ENCODE results near the gene MRGPRX2. TPM values are rescaled to one million over a fixed set of nuclear protein-coding genes. Genes with fewer than 3 reads are reported as not detected.
A peak's percentile ranks its signal among the peaks of the same experiment; 100 is the strongest.

MRGPRX2 gene
- not detected for total RNA-seq

DNA sequence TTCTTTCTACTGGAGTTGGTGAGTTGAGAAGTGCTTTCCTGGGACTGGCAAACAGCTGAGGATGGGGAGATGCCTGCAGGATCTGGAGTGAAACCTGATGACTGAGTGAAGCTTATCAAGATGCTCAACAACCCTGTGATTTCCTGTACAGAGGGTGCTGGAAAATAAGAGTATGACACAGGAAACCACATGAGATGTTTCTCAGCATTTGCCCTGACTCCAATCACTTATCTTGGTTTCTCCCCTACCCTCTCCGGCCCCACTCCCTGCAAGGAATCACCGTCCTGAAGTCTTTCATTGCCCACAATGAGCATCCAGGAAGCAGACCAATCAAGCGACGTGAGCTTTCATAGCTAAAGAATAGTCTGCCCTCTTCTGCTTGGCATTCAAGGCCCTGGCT, at the start of gene MRGPRX2:
Gene MRGPRX2, minus strand, starts transcription at position 89 of the 400 bp plus-strand sequence. CDS start 4,315 bp downstream, outside the sequence.
- DNase-seq (ENCODE audit: low spot score), result no peak

DNA sequence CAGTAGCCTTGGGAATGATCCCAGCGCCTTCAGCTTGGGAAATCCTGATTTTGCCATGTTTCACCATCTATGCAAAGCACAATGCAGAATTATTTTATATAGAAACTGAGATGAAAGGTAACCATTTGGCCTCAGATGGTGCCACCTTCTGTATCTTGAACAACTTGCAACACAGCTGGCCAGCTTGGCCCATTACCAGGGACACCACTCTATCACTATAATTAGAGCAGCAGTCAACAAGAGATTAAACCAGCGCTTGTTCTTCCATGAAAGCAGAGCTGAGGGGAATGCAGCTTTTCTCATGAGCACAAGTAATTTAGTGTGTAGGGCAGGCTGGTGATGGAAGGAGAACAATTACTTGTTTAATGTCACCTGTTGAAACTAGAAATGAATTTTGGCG, 49.8 kb upstream of the MRGPRX2 start:
- DNase-seq (ENCODE audit: low spot score), result no peak

DNA sequence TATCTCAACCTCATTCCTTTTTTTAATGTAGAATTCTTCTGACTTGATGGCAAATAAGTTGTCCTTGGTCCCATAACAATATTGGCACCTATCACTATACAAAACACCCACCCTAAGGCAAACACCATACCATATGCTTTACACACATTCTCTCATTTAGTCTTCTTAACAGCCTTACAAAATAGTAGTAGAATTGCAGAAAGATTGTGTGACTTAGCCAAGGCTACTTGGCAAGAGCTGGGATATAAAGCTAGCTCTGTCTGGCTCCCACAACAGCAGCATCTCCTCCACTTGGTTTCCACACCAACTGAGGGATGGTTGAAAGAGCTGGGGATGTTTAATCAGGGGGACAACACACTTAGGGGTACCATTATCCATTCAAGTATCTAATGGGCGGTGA, 46.6 kb upstream of the MRGPRX2 start:
- no peak for DNase-seq (ENCODE audit: low spot score)

DNA sequence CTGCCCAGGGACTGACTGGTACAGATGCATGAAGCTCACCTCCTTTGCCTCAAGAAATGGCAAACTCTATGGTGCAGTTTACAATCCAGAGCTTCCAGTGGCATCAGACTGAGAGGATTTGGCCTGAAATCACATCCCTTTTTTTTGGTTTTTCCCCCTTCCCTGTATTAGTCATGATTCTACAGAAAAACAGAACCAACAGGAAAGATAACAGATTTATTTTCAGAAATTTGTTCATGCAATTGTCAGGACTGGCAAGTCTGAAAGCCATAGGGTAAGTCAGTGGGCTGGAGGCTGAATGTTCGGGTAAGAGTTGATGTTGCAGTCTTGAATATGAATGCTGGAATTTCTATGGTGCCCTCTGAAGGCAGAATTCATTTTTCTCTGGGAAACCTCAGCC, 44.5 kb upstream of the MRGPRX2 start:
- DNase-seq (ENCODE audit: low spot score), result no peak

DNA sequence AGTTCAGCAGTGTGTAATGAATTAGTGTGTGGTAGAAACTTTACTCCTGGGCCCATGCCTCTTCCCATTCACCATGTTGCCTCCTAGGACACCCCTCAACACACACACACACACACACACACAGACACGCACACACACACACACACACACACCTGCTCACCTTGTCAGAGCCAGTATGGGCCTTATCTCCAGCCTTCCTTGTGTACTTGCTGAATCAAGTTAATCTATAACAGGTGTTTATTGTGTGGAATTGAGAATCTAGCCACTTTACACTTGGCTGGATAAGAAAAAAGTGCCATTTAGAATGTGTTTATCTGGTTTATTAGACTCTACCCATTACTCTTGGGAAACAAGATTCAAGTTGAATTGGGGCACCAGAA, 42.0 kb upstream of the MRGPRX2 start:
- DNase-seq (ENCODE audit: low spot score), result no peak

DNA sequence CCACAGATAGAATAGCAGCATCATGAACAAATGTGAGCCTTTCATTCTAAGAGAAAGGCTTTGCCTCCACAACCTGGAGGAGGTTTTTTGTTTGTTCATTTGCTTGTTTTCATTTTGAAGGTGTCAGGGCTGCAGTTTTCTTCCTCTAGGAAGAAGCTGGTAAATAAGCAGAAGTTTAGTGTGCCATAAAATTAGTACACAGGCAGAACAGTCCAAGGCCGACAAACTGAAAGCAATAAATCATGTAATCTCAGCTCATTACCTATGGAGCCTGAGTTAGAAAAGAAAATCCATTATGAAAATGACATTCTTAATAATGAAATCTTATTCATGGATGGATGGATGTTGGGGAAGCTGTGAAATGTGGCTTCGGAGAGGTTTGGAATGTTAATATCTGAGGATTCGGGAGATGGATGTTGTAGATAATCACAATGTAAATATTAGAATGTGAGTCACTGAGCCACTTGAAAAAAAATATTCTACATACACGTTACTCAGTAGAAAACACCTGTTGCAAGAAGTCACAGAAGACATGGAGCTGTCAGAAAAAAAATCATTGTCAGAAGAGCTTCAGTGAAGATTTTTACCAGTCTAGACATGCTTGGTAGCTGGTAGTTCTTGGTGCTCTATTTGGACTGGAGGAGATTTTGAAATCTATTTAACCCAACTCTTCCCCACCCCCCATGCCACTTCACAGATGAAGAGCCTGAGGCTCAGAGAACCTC, 41.4 kb upstream of the MRGPRX2 start:
- no peak for DNase-seq (ENCODE audit: low spot score)

DNA sequence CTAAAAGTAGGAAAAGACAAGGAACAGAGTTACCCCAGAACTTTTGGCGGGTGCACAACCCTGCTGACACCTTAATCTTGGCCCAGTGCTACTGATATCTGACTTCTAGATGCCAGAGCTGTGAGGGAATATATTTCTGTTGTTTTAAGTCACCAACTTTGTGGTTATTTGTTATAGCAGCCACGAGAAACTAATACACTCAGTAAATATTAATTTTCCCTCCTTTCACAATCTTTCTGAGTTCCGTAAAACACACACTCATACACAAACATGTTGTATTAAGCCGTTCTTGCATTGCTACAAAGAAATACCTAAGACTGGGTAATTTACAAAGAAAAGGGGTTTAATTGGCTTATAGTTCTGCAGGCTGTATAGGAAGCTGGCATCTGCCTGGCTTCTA, 40.4 kb upstream of the MRGPRX2 start:
- DNase-seq (ENCODE audit: low spot score), result no peak

DNA sequence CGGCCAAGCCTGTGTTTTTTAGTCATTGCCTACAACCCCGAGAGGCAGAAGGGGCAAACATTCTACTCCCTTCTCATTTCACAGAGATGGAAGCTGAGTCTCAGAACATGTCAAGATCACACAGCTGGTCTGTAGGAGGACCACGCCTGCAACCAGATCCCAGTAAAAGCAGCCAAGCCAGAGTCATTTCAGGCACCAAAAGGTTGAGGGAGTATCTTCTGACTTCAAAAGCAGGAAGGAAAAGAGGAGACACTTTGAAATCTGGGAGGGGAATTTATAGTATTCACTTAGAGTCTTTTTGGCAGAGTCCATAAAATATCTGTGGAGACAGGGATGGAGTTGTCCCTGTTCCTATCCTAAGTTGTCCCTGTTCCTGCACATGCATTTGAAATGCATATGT, 38.6 kb upstream of the MRGPRX2 start:
- DNase-seq (ENCODE audit: low spot score), result no peak

DNA sequence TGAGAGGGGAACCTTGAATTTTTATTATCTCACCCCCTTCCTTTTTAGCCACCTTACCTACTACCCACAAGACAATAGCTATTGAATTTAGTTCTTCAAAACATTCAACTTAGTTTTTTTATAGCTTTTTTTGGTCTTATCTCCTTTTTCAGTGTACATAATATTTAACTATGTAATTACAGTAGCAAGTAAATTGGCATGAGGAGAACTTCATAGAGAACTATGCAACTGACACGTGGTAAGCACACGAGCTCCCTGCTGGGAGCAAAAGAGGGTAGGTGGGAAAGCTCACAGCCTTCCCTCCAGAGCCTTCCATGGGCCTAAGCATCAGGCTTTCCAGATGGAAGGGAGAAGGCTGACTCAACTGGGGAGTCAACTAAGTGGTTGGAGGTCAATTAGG, 34.3 kb upstream of the MRGPRX2 start:
- DNase-seq (ENCODE audit: low spot score), result no peak

DNA sequence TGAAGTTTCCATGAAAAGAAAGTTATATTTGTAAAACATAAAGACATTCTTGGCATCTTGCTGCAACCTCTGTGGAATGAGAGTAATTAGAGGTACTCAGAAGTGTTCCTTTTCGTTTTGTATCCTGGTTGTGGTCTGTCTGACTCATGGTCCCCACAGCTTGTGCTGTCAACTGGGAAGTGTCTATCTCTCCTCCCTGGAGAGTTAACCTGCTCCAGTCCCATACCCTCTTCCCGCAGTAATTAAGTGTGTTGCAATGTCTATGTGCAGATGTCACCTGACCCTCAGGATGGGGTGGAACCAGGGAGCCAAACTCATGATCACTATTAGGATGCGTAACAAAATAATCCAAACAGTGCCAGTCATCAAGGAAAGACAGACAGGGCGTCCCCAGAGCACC, 33.5 kb upstream of the MRGPRX2 start:
- no peak for DNase-seq (ENCODE audit: low spot score)

DNA sequence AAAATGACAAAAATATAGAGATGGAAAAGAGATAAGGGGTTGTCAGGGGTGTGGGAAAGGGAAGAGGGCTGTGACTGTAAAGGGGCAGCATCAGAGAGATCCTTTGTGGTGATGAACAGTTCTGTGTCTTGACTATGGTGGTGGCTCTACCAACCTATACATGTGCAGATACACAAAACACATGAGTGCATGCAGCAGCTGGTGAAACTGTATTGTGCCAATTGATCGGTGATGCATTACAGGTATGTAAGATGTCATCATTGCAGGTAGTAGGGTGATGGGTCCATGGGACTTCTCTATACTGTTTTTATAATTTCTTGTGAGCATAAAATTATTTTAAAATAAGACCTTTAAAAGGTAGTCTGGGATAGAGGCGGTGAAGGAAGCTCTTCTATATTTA, 32.3 kb upstream of the MRGPRX2 start:
- DNase-seq (ENCODE audit: low spot score), result no peak

DNA sequence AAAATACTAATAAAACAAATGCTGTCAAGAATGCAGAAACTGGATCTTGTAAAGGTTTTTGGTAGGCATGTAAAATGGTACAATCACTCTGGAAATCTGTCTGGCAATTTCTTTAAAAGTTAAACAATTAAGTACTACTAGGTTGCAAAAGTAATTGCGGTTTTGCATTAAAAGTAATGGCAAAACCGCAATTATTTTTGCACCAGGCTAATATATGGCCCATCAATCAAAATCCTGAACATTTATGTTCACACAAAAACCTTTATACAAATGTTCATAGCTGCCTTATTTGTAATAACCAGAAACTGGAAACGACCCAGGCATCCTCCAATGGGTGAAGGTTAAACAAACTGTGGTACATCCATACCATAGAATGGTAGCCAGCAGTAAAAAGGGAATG, 31.8 kb upstream of the MRGPRX2 start:
- no peak for DNase-seq (ENCODE audit: low spot score)

DNA sequence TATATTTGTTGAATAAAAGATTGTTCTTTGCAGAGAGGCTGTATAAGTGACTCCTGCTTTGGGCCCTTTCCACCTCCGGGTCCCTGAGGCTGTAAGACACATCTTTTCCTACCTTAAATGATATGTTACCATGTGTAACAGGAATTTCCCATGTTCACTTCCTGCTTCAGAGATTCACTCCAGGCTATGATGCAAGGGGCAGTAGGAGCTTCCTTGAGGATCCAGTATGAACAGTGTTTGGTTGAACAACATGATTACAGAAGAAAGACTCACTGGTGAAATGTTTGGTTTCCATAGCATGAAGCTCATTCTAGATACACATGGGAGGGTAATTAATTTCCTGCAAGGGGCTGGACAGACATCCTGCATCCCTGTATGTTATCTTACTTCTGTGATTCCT, 30.8 kb upstream of the MRGPRX2 start:
- no peak for DNase-seq (ENCODE audit: low spot score)

DNA sequence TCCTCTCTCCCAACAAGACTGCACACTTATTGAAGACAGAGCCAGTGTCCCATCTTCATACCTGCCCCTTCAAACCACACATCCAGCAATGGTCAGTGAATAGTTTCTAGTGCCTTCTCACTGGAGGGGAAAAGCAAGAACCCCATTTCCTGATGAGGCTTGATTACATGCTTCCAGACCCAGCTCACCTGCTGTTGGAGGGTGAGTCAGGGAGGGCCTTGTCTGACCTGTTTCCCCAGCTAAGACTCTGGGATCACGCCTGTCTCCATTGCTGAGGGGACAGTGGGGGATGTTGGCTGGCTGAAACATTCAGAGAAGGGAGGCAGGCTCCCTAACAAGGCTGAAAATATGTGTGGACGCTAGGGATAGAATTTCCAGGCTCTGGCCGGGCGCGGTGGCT, 28.9 kb upstream of the MRGPRX2 start:
- DNase-seq (ENCODE audit: low spot score), result no peak

DNA sequence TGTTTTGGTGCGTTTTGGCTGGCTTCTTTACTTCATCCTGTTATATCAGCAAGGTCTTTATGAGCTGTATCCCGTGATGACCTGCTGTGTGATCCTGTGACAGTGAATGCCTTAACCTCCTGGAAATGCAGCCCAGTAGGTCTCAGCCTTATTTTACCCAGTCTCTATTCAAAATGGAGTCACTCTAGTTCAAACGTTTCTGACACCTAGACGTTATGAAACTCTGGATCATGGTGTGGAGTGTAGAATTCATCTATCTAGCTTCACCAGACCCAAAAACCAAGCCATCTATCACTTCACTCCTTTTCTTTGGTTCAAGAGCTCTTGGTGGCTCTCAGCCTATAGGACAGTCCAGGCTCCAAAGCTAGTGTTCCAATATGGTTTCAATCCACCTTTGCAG, 28.3 kb upstream of the MRGPRX2 start:
- DNase-seq (ENCODE audit: low spot score), result no peak

DNA sequence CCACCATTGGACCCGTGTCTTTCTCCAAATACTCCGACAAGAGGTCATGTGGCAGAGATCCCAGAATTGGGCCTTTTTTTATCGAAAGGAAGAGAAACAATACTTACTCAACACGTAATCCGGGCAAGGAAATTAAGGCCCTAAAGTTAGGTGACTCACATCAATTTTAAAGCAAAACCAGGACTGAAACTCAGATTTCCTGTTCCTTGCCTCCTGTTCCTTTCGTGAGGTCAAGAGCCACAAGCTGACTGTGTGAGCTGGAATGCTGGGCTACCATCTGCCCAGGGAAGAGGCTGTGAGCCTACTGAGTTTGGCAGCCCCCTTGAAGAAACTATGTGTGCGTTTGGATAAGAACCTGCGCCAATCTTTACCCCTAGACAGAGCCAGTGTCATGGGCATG, 27.1 kb upstream of the MRGPRX2 start:
- no peak for DNase-seq (ENCODE audit: low spot score)

DNA sequence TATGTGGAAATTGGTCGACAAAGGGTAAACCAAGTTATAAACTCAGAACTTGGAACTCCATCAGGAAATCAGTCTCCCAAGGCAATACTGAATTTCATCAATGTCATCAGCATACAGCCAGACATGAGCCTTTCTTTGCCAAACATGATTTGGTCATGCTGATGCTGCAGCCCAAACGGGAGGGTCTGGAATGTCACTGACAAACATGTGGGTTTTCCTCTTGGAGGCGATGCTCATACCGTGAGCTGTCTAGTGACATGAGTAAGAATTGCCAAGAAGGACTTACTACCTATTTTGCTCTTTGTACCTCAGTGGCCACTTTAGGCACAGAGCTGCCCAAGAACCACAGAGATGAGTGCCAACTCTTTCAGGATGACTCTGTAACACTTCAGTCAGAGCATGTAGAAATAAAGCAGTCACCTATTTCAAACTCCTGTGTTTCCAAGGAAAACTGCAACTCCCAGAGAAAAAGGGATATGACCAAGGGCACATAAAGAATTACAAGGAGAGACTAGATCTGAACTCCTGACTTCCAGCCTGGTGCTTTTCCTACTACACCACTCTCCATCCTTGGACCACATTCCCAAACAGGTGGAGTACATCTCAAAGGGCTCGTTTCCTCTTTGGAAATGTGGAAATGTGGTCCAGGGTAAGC, 24.3 kb upstream of the MRGPRX2 start:
- no peak for DNase-seq (ENCODE audit: low spot score)

DNA sequence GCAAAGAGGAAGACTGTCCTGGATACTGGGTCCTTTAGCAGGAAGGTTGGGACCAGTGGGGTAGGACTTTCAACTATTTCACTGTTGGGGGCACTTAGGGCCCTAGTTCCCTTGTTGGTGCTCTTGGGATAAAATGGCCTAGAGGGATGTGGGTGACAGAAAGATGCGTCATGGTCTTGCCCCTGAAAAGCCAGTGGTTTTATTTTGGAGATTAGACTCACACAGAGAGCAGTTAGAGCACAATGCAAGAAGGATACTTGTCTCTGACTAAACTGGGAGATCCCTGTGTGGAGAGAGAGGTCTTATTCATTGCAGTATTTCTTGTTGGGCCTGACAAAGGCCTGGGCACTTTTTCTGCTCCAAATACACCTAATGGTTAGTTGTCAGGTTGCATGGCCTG, 22.6 kb upstream of the MRGPRX2 start:
- DNase-seq (ENCODE audit: low spot score), result no peak

DNA sequence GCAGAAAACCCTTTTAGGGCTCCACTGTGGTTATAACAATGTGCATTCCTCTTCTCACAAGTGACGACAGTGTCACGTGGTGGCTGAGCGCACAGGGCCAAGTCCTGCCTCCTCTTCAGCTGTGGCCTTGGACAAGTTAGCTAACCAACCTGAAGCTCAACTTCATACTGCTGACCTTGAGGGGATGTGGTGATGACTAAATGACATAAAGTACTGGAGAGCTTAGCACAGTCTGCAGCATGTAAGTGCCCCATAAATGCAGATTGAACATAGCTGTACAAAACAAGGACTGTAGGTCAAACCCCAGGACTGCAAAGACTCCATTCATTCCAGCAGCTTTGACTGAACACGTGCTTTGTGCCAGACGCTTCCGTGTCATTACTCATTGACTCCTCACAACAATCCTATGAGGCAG, 20.1 kb upstream of the MRGPRX2 start:
- DNase-seq (ENCODE audit: low spot score), result no peak

DNA sequence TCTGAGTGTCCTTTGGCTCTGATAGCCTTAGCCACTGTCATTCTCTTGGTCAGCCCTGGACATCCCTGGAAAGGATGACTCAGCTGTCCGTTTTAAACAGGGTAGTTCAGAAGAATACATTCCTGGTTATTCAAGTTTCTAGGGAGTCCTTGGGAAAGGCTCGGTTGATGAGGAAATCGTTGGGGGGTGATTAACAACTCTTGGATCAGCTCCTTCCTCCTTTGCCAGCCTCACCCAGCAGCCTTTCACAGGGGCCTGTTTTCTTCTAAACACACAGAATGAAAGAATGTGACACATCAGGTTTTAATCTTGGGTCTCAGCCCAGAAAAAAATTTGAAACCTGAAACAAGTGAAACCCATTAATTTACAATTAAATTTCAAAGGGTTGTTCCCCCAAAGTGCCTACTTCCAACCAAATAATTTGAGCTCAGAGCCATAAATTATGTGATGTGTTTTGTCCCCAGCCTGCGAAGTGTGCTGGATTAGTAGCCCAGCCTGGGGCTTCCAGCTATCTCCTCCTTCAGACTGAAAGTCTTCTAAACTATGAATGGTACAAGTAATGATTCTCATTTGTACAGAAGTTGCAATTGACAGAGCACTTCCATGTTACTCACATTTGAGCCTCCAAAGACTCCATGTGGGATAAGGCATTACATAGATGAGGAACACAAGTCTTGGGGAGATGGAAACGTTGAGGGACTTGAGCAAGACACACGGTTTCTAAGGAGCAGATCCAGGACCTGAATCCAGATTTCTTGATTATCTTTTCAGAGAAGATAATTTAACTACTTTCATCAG, 19.3 kb upstream of the MRGPRX2 start:
- DNase-seq (ENCODE audit: low spot score), result peak; percentile 69

DNA sequence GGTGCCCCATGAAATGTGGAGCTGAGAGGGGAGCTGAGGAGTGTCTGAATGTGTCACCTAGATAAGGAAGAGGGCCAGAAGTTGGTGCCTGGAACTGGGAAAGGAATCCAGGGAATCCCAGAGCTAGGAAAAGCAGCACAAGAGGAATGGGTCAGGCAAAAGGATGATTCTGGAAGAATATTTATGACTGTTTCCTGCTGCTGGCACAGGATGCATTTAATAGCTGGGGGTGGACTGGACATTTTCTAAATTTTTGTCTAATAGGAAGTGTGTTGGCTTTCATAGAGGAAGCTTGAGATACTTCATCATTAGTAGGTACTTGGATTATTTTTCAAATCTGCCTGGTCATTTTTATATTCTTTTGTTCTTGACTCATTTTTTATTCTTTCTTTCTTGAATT, 17.4 kb upstream of the MRGPRX2 start:
- DNase-seq (ENCODE audit: low spot score), result no peak

DNA sequence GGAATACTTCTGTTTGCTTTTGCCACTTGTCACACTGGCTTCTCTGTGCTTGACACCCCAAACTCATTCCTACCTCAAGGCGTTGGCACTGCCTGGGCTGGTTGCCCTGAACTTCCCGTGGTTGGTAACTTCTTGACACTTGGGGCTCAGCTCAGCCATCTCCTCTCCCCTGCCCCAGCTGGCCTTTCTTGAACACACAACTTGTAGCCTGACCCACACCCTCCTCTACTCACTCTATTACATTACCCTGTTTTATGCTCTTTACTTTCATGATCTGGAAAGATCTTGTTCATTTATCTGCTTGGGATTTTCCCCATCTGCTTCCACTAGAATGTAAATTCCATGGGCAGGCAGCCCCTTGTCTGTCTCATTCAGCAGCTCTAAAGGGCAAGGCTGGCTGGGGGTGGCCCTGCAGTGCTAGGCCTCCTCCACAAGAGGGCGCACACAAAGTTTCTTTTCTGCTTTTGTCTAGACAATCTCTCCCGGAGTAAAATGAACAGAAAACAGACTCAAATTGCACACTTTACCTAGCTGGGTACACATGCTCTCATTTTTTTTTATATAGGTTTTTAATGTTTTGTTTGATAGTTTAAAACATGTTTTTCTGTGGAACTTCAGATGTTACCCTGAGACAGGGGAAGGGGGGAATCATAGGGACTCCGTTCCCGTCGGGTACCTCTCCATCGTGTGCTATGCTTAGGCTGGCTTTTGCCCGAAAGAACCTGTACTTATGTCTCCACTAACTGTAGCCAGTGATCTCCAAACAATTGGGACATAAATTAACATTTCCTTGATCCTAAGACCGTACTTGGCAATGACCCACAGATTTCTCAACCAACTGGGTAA, 16.4 kb upstream of the MRGPRX2 start:
- DNase-seq (ENCODE audit: low spot score), result peak; percentile 70

Measured in ureter (tissue), 1 donor.